K562 (cell line): ENCODE data around the gene ADAP2. TPM values are rescaled to one million over a fixed set of nuclear protein-coding genes. Genes with fewer than 3 reads are reported as not detected.

Experiments
- BHLHE40 ChIP-seq: IDR thresholded peaks from 2 replicates; pipeline ENCODE4 v1.6.1; 2011; ENCODE audit warnings: low read length, improper control_type of control experiment
- CBX2 ChIP-seq: fragments of 200-600 bp; sonication (generic); IDR thresholded peaks from one replicate; pipeline ENCODE4 v1.6.1; 2012; ENCODE audit warnings: mild to moderate bottlenecking, low read length, inconsistent platforms; ENCODE audit not compliant: insufficient read depth, poor library complexity, severe bottlenecking
- FIP1L1 ChIP-seq: fragments of 200-400 bp; formaldehyde crosslinking; IDR thresholded peaks from 2 replicates; pipeline ENCODE4 v1.6.1; 2018; ENCODE audit warnings: mild to moderate bottlenecking, low read depth, low read length; ENCODE audit not compliant: poor library complexity, severe bottlenecking
- FUS ChIP-seq: fragments of 200-400 bp; formaldehyde crosslinking; optimal IDR thresholded peaks from 2 replicates; pipeline ENCODE3; 2017; ENCODE audit warnings: low read depth, low read length
- MCM2 ChIP-seq: fragments of 450-650 bp; IDR thresholded peaks from 2 replicates; pipeline ENCODE4 v1.6.1; 2017; ENCODE audit warnings: low read depth, mild to moderate bottlenecking
- POLR3G ChIP-seq: IDR thresholded peaks from 2 replicates; pipeline ENCODE4 v1.6.1; 2011; ENCODE audit not compliant: insufficient read length, insufficient replicate concordance; ENCODE audit errors: extremely low read depth
- SRSF9 ChIP-seq: fragments of 200-400 bp; formaldehyde crosslinking; IDR thresholded peaks from 2 replicates; pipeline ENCODE4 v1.6.1; 2017; ENCODE audit warnings: low read depth, low read length, borderline replicate concordance
- TCF7L2 ChIP-seq: fragments of 150-350 bp; IDR thresholded peaks from 2 replicates; pipeline ENCODE4 v1.6.1; 2016; ENCODE audit warnings: low read depth, mild to moderate bottlenecking, low read length, moderate library complexity
- TSHZ1 ChIP-seq: fragments of 250-450 bp; sonication (Bioruptor Pico); IDR thresholded peaks from 2 replicates; pipeline ENCODE4 v1.4.0; 2020; ENCODE audit warnings: mild to moderate bottlenecking, moderate library complexity
- ZNF449 ChIP-seq: fragments of 250-450 bp; sonication (Bioruptor Pico); IDR thresholded peaks from 2 replicates; pipeline ENCODE4 v1.8.0; 2022; ENCODE audit warnings: moderate library complexity, mild to moderate bottlenecking, inconsistent platforms
- ZNF76 ChIP-seq: fragments of 250-450 bp; sonication (Bioruptor Pico); IDR thresholded peaks from 2 replicates; pipeline ENCODE4 v1.4.0; 2020; ENCODE audit warnings: mild to moderate bottlenecking, moderate library complexity, borderline replicate concordance
- ZNF780A ChIP-seq: fragments of 250-450 bp; sonication (Bioruptor Pico); IDR thresholded peaks from 2 replicates; pipeline ENCODE4 v1.5.0; 2021; ENCODE audit warnings: mild to moderate bottlenecking
- polyA plus RNA-seq, 8 experiments: library from polyadenylated mRNA; depleted of rRNA in 4 of 8; stranded (reverse) in 5 of 8; unstranded in 3 of 8; fragments of >200 nt; fragmentation: Nextera tagmentation in 2 of 8; fragmentation: Illumina TruSeq in 1 of 8; extraction: Ambion mirVana in 2 of 8; extraction: Trizol in 1 of 8; gene quantifications; 2 replicates each; pipeline versions ENCODE4 v1.2.1 to v1.2.3, GENCODE V29; 2011 to 2014; ENCODE audit warnings: inconsistent platforms in 1 of 8, missing spikeins in 1 of 8
- total RNA-seq, 7 experiments: library from RNA; depleted of rRNA in 6 of 7; stranded (reverse); fragments of >200 nt in 6 of 7; fragmentation: Illumina TruSeq in 2 of 7; extraction: Trizol in 2 of 7; gene quantifications; 2 replicates each; pipeline versions ENCODE4 v1.2.1 to v1.2.3, GENCODE V29; 2011 to 2021; ENCODE audit warnings: low replicate concordance in 1 of 7
- TF ChIP-seq, protein P1 (sequence below), 2 experiments: fragments of 450-650 bp; formaldehyde crosslinking in 1 of 2; IDR thresholded peaks; 2 replicates each; pipeline versions ENCODE4 v1.4.0 to v1.6.1; 2014 to 2020; ENCODE audit warnings: mild to moderate bottlenecking in 2 of 2, borderline replicate concordance in 1 of 2, low read depth in 1 of 2

ADAP2 gene
- total and polyA plus RNA-seq, 9 of the 15 experiments (the other 6 are each of a cell fraction or from before 2014, with no cell fraction given) = 0.06 to 0.73 (median 0.23) TPM; not detected in 5

DNA sequence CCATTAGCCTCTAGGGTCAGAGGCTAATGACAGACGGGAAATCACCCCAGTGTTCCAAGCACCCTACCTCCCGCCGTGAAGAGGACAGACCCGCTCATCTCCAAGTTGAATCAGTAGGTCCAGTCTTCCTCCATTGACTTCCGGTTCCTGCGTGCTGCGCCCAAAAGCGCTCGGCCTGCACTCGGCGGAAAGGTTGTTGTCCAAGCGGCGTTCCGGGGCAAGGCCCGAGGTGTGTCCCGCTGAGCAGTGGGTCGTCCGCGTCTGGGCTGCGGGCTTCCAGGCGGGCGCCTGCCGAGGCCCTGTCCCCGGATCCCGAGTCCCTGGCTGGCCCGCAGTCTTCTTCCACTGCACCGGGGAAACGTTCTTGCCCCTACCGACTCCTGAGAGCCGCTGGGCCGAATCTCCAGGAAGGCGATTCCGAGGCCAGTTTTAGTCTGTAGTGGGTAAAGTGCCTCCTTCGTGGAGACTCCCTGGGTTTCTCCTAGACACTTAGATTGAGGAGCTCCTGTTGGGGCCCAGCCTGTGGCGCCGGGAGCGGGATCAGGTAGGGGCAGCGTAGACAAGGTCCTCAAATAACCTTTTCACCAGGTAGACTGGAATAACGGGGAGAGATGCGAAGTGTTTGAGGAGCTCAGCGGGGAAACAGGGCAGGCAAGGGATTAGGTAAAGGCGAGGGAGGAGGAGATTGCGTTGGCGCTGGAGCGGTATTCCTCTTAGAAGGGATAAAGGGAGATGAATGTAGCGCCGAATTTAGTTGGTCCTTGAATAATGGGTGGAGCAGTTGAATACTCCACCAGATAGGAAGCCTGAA is 15.4 kb upstream of the ADAP2 start, which contains the start of gene TEFM (continued):
- TF ChIP-seq TSHZ1 (CRISPR knock-in tag) (no peak), MCM2 (no peak), FIP1L1 (peak; percentile 64), BHLHE40 (peak; percentile 52; the same call in 1 of the 2 replicates), TCF7L2 (no peak), FUS (no peak), ZNF76 (CRISPR knock-in tag) (0 out of 2 replicates have a peak, but pooled peaks have one; percentile 64), POLR3G (no peak), SRSF9 (no peak), ZNF449 (CRISPR knock-in tag) (no peak), CBX2 (no peak), ZNF780A (CRISPR knock-in tag) (no peak)
- TF ChIP-seq, protein P1, sequence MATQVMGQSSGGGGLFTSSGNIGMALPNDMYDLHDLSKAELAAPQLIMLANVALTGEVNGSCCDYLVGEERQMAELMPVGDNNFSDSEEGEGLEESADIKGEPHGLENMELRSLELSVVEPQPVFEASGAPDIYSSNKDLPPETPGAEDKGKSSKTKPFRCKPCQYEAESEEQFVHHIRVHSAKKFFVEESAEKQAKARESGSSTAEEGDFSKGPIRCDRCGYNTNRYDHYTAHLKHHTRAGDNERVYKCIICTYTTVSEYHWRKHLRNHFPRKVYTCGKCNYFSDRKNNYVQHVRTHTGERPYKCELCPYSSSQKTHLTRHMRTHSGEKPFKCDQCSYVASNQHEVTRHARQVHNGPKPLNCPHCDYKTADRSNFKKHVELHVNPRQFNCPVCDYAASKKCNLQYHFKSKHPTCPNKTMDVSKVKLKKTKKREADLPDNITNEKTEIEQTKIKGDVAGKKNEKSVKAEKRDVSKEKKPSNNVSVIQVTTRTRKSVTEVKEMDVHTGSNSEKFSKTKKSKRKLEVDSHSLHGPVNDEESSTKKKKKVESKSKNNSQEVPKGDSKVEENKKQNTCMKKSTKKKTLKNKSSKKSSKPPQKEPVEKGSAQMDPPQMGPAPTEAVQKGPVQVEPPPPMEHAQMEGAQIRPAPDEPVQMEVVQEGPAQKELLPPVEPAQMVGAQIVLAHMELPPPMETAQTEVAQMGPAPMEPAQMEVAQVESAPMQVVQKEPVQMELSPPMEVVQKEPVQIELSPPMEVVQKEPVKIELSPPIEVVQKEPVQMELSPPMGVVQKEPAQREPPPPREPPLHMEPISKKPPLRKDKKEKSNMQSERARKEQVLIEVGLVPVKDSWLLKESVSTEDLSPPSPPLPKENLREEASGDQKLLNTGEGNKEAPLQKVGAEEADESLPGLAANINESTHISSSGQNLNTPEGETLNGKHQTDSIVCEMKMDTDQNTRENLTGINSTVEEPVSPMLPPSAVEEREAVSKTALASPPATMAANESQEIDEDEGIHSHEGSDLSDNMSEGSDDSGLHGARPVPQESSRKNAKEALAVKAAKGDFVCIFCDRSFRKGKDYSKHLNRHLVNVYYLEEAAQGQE (IDR thresholded peaks at IDR 0.05; ENCODE audit: borderline replicate concordance) = no peak
- TF ChIP-seq, protein P1 (CRISPR knock-in tag; IDR thresholded peaks at IDR 0.05; ENCODE audit: low read depth) = peak; percentile 28; the same call in 1 of the 2 replicates
